GM20000 (cell line): ENCODE results near the gene CERS6.

Experiments
- DNase-seq: peaks from one replicate; pipeline ENCODE4 v3.0.0; 2012; ENCODE audit warnings: low spot score
- CTCF ChIP-seq: IDR thresholded peaks from 2 replicates; pipeline ENCODE4 v1.5.1; 2012; ENCODE audit warnings: mild to moderate bottlenecking, control low read depth; ENCODE audit errors: extremely low read depth, missing control alignments

CERS6 gene

GRCh38 chr2:168635065-168635577 lies 179.0 kb downstream of the CERS6 start:
- DNase-seq, result no peak
- no peak for TF ChIP-seq CTCF

- no peak for TF ChIP-seq CTCF
- DNase-seq, result no peak
These were observed 182.9 kb downstream of the CERS6 start for GRCh38 chr2:168639018-168639417.

- TF ChIP-seq CTCF, result no peak
- no peak for DNase-seq
These were observed 183.4 kb downstream of the CERS6 start for GRCh38 chr2:168639441-168639898.

- TF ChIP-seq CTCF, result no peak
- no peak for DNase-seq
These were observed 184.0 kb downstream of the CERS6 start for GRCh38 chr2:168640039-168640438.

- DNase-seq, result no peak
- no peak for TF ChIP-seq CTCF
These were observed 185.6 kb downstream of the CERS6 start for GRCh38 chr2:168641636-168642035.

GRCh38 chr2:168642873-168643272 lies 186.8 kb downstream of the CERS6 start:
- no peak for DNase-seq
- TF ChIP-seq CTCF, result no peak

GRCh38 chr2:168643979-168644378 lies 187.9 kb downstream of the CERS6 start:
- DNase-seq, result no peak
- no peak for TF ChIP-seq CTCF
